ENCODE measurements around the gene DCBLD1.

- no peak for TF ChIP-seq POLR2A (IDR thresholded peaks at IDR 0.05; ENCODE audit: low read depth, low read length)
- no peak for TF ChIP-seq POLR2AphosphoS5 (IDR thresholded peaks at IDR 0.05; ENCODE audit: low read depth, low read length)
These were observed 65.5 kb downstream of the DCBLD1 start for GRCh38 chr6:117547688-117548621.

All from GM12891 (cell line).